KMS-11 (cell line): ENCODE results near the gene KLF4.

Source experiments
- H2AFZ ChIP-seq: fragments of 200-600 bp; sonication (generic); 2 replicates; pipeline ENCODE4 v1.6.1; 2016; ENCODE audit warnings: antibody characterized with exemption, mixed run types, low read depth
- H3K27ac ChIP-seq: fragments of 200-600 bp; sonication (generic); 2 replicates; pipeline ENCODE4 v1.6.1; 2016; ENCODE audit warnings: mild to moderate bottlenecking, mixed run types
- H3K27me3 ChIP-seq: fragments of 200-600 bp; sonication (generic); 2 replicates; pipeline ENCODE4 v1.6.1; 2017; ENCODE audit warnings: mild to moderate bottlenecking, low read depth, mixed run types, moderate library complexity; ENCODE audit not compliant: insufficient read depth
- H3K36me3 ChIP-seq: fragments of 200-600 bp; sonication (generic); 2 replicates; pipeline ENCODE4 v1.6.1; 2017; ENCODE audit warnings: mild to moderate bottlenecking, mixed run types; ENCODE audit not compliant: insufficient read depth
- H3K4me1 ChIP-seq: fragments of 200-600 bp; sonication (generic); 2 replicates; pipeline ENCODE4 v1.6.1; 2016; ENCODE audit warnings: mild to moderate bottlenecking, low read depth, mixed run types; ENCODE audit not compliant: poor library complexity, severe bottlenecking
- H3K4me2 ChIP-seq: fragments of 200-600 bp; sonication (generic); 2 replicates; pipeline ENCODE4 v1.7.0; 2016; ENCODE audit warnings: mild to moderate bottlenecking, mixed run types
- H3K4me3 ChIP-seq: fragments of 200-600 bp; sonication (generic); IDR thresholded peaks from 2 replicates; pipeline ENCODE4 v1.6.1; 2017; ENCODE audit warnings: low read depth, low read length, mixed read lengths; ENCODE audit not compliant: insufficient read depth
- H3K79me2 ChIP-seq: fragments of 200-600 bp; sonication (generic); 2 replicates; pipeline ENCODE4 v1.6.1; 2016; ENCODE audit warnings: low read depth, mixed run types; ENCODE audit not compliant: insufficient read depth
- H3K9ac ChIP-seq: fragments of 200-600 bp; sonication (generic); 2 replicates; pipeline ENCODE4 v1.6.1; 2016; ENCODE audit warnings: mild to moderate bottlenecking, mixed run types
- H4K20me1 ChIP-seq: fragments of 200-600 bp; sonication (generic); 2 replicates; pipeline ENCODE4 v1.6.1; 2016; ENCODE audit warnings: mild to moderate bottlenecking, mixed run types; ENCODE audit not compliant: insufficient read depth
- CTCF ChIP-seq: fragments of 200-600 bp; sonication (generic); conservative IDR thresholded peaks from 2 replicates; pipeline ENCODE4 v1.6.1; 2017; ENCODE audit warnings: low read depth, mild to moderate bottlenecking, antibody characterized with exemption, low read length, moderate library complexity, mixed read lengths

The KLF4 gene

GRCh38 chr9:107462691-107463090 lies 26.9 kb downstream of the KLF4 start:
- no peaks in the 10 kb centered on the region for H3K4me1 ChIP-seq
- no peak overlapping the region for H3K9ac ChIP-seq
- no peaks in the 10 kb centered on the region for H3K27me3 ChIP-seq
- no peak overlapping the region for H3K4me2 ChIP-seq
- H3K27ac ChIP-seq = no peak overlapping the region
- H2AFZ ChIP-seq = no peak overlapping the region
- H4K20me1 ChIP-seq = no peaks in the 10 kb centered on the region
- no peak overlapping the region for H3K4me3 ChIP-seq
- no peaks in the 10 kb centered on the region for H3K79me2 ChIP-seq
- H3K36me3 ChIP-seq = no peaks in the 10 kb centered on the region
- TF ChIP-seq CTCF = no peak

GRCh38 chr9:107460153-107461023 lies 29.2 kb downstream of the KLF4 start:
- H3K27me3 ChIP-seq = no peaks in the 10 kb centered on the region
- no peak overlapping the region for H3K4me2 ChIP-seq
- no peaks in the 10 kb centered on the region for H3K4me1 ChIP-seq
- H3K27ac ChIP-seq = no peak overlapping the region
- no peaks in the 10 kb centered on the region for H3K36me3 ChIP-seq
- no peak overlapping the region for H3K4me3 ChIP-seq
- TF ChIP-seq CTCF = no peak
- no peak overlapping the region for H2AFZ ChIP-seq
- no peaks in the 10 kb centered on the region for H3K79me2 ChIP-seq
- H4K20me1 ChIP-seq = no peaks in the 10 kb centered on the region
- no peak overlapping the region for H3K9ac ChIP-seq

- no peak overlapping the region for H2AFZ ChIP-seq
These were observed 34.0 kb downstream of the KLF4 start for GRCh38 chr9:107455425-107456135.

GRCh38 chr9:107453479-107453878 lies 36.1 kb downstream of the KLF4 start:
- no peak overlapping the region for H3K9ac ChIP-seq
- TF ChIP-seq CTCF = no peak
- no peaks in the 10 kb centered on the region for H3K27me3 ChIP-seq
- no peak overlapping the region for H3K4me2 ChIP-seq
- H3K4me1 ChIP-seq = no peaks in the 10 kb centered on the region
- H3K79me2 ChIP-seq = no peaks in the 10 kb centered on the region
- H3K27ac ChIP-seq = no peak overlapping the region
- no peak overlapping the region for H3K4me3 ChIP-seq
- H2AFZ ChIP-seq = no peak overlapping the region
- H3K36me3 ChIP-seq = no peaks in the 10 kb centered on the region
- H4K20me1 ChIP-seq = no peaks in the 10 kb centered on the region

More at GRCh38 chr9:107455425-107456135, 34.0 kb downstream of the KLF4 start:
- TF ChIP-seq CTCF = no peak
- Histone ChIP-seq H3K4me3 (no peak overlapping the region), H3K9ac (no peak overlapping the region), H3K79me2 (no peaks in the 10 kb centered on the region), H3K36me3 (no peaks in the 10 kb centered on the region), H3K27ac (no peak overlapping the region), H4K20me1 (no peaks in the 10 kb centered on the region), H3K4me1 (no peaks in the 10 kb centered on the region), H3K27me3 (no peaks in the 10 kb centered on the region), H3K4me2 (no peak overlapping the region)
